Stimulated activated CD8-positive, alpha-beta memory T cell treated with anti-CD3 and anti-CD28 coated beads, Interleukin-15, amount 100 ng/mL, for 48 hours (primary cell): ENCODE results near the gene MLPH.
A peak's percentile ranks its signal among the peaks of the same experiment; 100 is the strongest.
"Not testable (repeated sequence)": the region's sequence is repeated elsewhere in the genome, so short reads cannot be mapped to it uniquely, and the experiment has no call there.

ENCODE experiments used
- DNase-seq, 2 donors: peaks; one replicate each; pipeline ENCODE4 v3.0.0-alpha.2; 2020; ENCODE audit warnings: low read depth in 2 of 2

The MLPH gene

GRCh38 chr2:237458519-237458918 is 28.5 kb upstream of the MLPH start:
- DNase-seq = no peak

DNA sequence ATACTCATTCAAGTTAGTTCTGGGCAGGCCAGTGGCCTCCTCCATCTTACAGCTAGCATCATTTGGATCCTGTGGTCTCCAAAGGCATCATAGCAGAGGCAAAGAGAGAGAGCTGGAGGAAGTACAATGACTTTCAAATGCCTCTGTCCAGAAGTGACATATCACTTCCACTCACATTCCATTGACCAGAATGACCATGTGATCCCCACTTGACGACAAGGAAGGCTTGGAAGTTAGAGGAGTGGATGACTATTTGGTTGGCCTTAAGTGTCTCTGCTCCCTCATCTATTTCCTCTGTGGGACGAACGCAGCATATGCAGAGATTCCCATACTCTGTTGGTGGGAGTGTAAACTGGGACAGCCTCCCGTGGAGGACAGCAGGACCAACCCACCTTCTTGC is 27.8 kb upstream of the MLPH start:
- DNase-seq = no peak

- DNase-seq = no peak
These were observed 27.3 kb upstream of the MLPH start for GRCh38 chr2:237459741-237460174.

GRCh38 chr2:237464757-237465391 is 22.2 kb upstream of the MLPH start:
- DNase-seq = no peak

DNA sequence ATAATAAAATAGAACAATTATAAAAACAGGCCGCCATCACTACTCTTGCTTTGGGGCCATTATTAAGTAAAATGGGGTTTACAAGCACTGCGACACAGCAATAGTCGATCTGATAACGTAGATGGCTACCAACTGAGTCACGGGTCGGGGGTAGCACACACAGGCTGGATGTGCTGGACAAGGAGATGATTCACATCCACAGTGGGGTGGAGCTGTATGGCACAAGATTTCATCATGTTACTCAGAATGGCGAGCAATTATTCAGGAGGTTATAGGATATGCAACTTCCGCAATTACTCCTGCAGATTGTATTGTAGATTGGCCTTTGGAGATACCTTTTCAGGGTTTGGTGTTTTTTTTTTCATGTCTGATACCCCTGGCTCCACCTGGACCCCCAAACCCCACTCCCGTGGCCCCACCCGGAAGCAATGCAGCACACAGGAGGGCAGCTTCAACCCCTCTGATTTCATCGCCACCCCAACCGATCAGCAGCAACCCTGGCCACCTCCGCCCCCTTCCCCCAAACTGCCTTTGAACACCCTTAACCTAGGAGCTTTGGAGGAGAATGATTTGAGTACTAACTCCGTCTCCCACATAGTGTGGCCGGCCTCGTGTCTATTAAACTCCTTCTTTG is 21.4 kb upstream of the MLPH start:
- no peak for DNase-seq

- DNase-seq = no peak
These were observed 20.8 kb upstream of the MLPH start for GRCh38 chr2:237466211-237466610.

GRCh38 chr2:237467447-237468179 is 19.4 kb upstream of the MLPH start:
- DNase-seq = no peak

- not testable (repeated sequence) for DNase-seq
These were observed 17.6 kb upstream of the MLPH start for GRCh38 chr2:237469410-237469809.

- DNase-seq = no peak
These were observed 17.2 kb upstream of the MLPH start for GRCh38 chr2:237469849-237470248.

GRCh38 chr2:237470914-237471313 is 16.1 kb upstream of the MLPH start:
- no peak for DNase-seq

DNA sequence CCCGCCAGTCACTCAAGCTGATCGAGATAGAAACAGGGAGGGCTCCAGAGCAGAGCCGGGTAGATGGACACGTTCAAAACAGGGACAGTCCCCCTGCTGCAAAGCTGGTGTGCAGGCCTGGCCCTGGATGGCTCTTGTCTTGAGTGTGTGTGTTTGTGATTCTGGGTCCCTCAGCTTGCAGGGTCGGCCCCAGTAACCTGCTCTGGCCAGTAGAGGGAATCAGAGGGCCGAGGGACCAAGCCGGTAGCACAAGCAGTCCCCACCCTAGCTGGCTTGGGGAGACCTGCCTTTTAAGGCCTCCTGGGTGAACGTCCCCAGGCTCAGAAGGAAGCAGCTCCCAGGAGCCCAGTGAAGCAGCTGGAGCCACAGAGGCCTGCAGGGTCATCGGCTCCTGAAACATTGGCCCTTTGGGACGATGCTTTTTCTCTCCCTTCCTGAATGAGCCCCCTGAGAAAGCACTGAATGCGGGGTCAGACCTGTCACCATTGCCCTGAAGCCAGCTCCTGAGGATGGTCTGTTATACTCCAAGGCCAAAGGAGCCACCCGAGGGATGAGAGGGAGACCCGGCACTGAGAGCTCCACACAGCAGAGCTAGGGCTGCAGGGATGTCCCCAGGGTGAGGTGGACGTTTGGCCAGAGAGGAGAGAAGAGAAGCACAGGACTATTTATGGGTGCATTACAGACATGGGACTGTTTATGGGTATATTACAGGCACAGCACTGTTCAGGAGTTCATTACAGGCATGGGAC is 15.4 kb upstream of the MLPH start:
- peak; percentile 28 to 31 for DNase-seq

GRCh38 chr2:237472187-237472712 is 14.8 kb upstream of the MLPH start:
- DNase-seq = no peak

DNA sequence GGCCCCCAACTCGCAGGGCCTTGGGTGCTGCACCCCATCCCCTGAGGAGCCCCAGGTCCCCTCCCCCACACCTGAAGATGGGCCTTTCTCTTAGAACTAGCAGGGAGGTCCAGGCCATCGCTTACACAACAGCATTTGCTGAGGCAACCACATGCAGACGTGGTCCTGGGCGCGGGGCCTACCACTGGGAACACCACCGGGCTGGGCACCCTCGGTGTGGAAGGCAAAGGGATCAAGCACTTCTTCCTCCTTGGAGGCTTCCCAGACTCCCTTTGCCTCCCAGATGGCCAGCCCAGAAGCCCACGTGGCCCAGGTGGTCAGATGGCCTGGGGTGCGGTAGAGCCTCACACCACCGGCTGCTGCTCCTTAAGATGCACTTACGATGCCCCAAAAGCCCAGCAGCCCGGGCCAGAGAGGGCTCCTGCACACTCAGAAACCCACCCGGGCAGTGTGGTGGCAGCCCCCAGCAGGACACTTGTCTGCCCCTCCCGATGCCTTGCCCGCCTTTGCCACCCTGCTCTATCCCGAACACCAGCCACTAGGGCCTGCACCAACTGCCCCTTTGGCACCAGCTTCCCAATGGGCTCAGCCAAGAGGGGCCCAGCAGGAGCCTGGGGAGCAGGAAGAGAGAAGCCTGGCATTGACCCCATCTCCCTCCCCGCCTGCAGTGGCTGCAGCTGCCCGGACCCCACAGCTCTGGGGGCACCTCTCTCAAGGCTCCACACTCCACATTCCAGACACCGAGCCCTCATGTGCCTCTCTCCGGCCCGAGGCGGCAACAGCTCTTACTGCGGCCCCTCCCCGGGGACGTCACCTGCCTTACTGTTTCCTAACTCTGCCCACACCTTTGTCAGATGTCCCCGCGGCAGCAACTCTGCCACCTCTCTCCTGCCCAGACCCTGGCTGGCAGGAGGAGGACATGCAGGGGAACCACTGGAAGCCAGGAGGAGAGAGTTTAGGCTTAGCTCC is 13.9 kb upstream of the MLPH start:
- no peak for DNase-seq

DNA sequence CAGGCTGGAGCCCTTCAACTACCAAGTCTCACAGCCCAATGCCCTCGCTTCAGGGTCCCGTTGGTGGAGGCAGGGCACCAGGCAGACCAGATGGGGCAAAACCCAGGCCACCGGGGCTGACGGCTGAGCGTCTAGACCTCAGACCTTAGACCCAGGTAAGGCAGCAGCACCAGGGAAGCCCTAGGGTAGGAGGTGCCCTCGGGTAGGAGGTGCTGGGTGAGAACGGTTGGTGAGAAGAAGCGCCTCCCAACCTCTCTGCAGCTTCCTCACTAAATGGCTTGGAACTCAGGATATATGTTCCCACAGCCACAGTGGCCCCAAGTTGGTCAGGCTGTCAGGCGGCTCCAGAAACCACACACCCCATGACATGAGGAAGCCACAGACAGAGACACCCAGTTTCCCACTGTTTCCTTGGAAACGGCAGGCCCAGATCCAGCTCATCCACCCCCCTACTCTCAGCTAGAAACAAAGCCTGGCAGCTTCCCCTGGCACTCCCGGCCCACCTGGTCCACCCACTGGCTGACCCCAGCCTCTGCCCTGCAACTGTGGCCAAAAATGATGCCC is 13.1 kb upstream of the MLPH start:
- no peak for DNase-seq

DNA sequence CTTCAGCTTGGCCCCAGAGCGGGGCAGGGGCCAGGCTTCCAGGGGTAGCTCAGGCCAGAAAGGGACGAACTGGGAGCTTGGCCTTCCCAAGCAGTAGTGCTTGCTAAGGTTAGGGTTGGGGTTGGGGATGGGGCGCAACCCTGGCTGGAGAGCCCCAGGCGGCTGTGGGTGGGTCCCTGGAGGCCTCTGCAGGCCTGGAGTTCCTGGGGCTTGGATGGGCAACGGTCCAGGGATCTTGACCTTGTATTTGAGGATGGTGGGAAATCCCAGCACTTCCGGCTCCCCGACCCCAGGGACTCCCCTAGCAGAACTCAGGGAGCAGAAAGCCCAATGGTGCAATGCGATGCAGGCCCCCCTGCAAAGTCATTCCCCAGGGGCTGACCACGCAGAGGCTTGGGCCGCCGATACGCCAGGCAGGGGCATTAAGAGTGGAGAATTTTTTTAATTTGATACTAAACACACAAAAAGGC is 12.6 kb upstream of the MLPH start:
- DNase-seq = no peak

DNA sequence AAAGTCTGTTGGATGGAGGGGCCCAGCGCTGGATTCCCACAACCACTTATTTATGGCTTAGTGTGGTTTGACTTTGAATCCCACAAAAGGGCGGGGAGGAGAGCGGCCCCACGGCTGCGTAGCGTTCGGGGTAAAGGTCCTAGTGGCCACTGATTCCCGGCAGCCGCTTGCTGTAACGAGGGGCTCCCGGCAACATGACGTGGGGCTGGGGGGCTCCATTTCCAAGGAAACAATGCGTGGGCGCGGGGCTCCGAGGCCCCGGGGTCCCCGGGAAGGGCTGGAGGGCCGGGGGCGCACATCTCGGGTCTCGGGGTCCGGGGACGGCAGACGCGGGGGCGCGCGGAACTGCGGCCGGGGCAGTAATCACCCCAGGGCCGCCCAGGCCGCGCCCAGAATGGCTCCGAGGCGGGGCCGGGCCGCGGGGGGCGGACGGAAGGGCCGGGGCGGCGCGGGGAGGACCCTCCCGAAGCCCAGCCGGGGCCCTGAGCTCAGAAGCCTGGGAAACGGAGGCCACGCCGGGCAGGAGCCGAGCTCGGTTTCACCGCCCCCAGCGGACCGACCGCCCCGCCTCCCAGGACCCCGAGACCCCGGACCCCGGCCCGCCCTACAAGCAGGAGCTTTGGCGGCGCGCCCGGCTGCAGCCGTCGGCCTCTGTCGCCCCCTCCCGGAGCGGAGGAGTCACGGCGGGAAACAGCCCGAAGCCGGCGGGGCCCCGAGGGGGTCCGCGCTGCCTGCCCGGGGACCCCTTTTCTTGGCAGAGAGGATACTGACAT is 11.9 kb upstream of the MLPH start:
- DNase-seq = peak; percentile 50 to 70

DNA sequence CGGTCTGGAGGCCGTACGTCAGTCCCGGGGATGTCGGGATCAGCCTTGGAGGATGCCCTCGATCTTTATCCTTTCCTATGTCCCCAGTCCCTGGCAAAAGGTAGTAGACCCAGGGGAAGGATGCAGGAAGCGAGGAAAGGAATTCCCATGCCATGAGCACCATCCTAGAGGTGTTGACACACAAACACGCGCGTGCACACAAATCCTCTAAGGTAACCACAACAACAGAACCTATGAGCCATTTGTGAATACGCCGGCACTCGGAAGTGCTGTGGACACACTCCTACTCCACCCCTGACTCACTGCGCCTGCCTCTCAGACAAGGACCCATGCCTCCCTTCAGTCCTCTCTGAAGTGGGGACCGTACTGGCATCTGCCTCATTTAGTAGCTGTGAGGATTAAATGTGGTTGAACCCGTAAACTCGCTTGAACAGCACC is 11.3 kb upstream of the MLPH start:
- DNase-seq = peak; percentile 23 to 46

GRCh38 chr2:237478095-237478494 is 9.0 kb upstream of the MLPH start:
- no peak for DNase-seq

- DNase-seq = no peak
These were observed 8.1 kb upstream of the MLPH start for GRCh38 chr2:237478979-237479378.

GRCh38 chr2:237479747-237480146 is 7.3 kb upstream of the MLPH start:
- no peak for DNase-seq
